Measurements from ENCODE around the gene UNC79.

UNC79 gene

GRCh38 chr14:93544212-93544611 is 113.5 kb downstream of the UNC79 start:
- Histone ChIP-seq H3K9ac (no peak overlapping the region), H3K36me3 (ENCODE audit: control insufficient read depth, insufficient read depth, low read length) (no peaks in the 10 kb centered on the region), H3K27ac (no peak overlapping the region), H3K27me3 (ENCODE audit: control insufficient read depth, insufficient read depth, low read length) (no peaks in the 10 kb centered on the region), H3K4me2 (ENCODE audit: low read length) (no peak overlapping the region), H3K79me2 (peaks cover 2% of the 10 kb centered on the region), H3K9me3 (ENCODE audit: control insufficient read depth, low read length) (no peaks in the 10 kb centered on the region), H2AFZ (no peak overlapping the region), H3K4me1 (peaks cover 16% of the 10 kb centered on the region), H3K4me3 (ENCODE audit: low read depth, low read length) (no peak overlapping the region)
- no peak for TF ChIP-seq CTCF (IDR thresholded peaks at IDR 0.05)

- no peak for TF ChIP-seq CTCF (IDR thresholded peaks at IDR 0.05)
- Histone ChIP-seq H3K9ac (no peak overlapping the region), H3K4me3 (ENCODE audit: low read depth, low read length) (no peak overlapping the region), H3K27me3 (ENCODE audit: control insufficient read depth, insufficient read depth, low read length) (no peaks in the 10 kb centered on the region), H3K36me3 (ENCODE audit: control insufficient read depth, insufficient read depth, low read length) (no peaks in the 10 kb centered on the region), H2AFZ (no peak overlapping the region), H3K79me2 (peaks cover 2% of the 10 kb centered on the region), H3K27ac (no peak overlapping the region), H3K4me2 (ENCODE audit: low read length) (peak overlapping the region; percentile 42), H3K4me1 (peaks cover 16% of the 10 kb centered on the region), H3K9me3 (ENCODE audit: control insufficient read depth, low read length) (no peaks in the 10 kb centered on the region)
Measured at GRCh38 chr14:93546642-93547041, 115.9 kb downstream of the UNC79 start.

- Histone ChIP-seq H3K27ac (no peak overlapping the region), H3K9me3 (ENCODE audit: control insufficient read depth, low read length) (no peaks in the 10 kb centered on the region)
Measured at GRCh38 chr14:93548102-93548843, 117.5 kb downstream of the UNC79 start.

GRCh38 chr14:93549595-93549994 is 118.9 kb downstream of the UNC79 start:
- Histone ChIP-seq H3K36me3 (ENCODE audit: control insufficient read depth, insufficient read depth, low read length) (no peaks in the 10 kb centered on the region), H3K4me2 (ENCODE audit: low read length) (no peak overlapping the region), H3K4me1 (peaks cover 16% of the 10 kb centered on the region), H3K9ac (no peak overlapping the region), H3K27me3 (ENCODE audit: control insufficient read depth, insufficient read depth, low read length) (no peaks in the 10 kb centered on the region), H3K4me3 (ENCODE audit: low read depth, low read length) (no peak overlapping the region), H2AFZ (no peak overlapping the region), H3K9me3 (ENCODE audit: control insufficient read depth, low read length) (no peaks in the 10 kb centered on the region), H3K79me2 (no peaks in the 10 kb centered on the region), H3K27ac (no peak overlapping the region)
- no peak for TF ChIP-seq CTCF (IDR thresholded peaks at IDR 0.05)

More at GRCh38 chr14:93548102-93548843, 117.5 kb downstream of the UNC79 start:
- H3K36me3 ChIP-seq (ENCODE audit: control insufficient read depth, insufficient read depth, low read length), result no peaks in the 10 kb centered on the region
- no peak overlapping the region for H3K9ac ChIP-seq
- no peak for TF ChIP-seq CTCF (IDR thresholded peaks at IDR 0.05)
- H3K4me3 ChIP-seq (ENCODE audit: low read depth, low read length), result no peak overlapping the region
- H3K4me2 ChIP-seq (ENCODE audit: low read length), result no peak overlapping the region
- H3K27me3 ChIP-seq (ENCODE audit: control insufficient read depth, insufficient read depth, low read length), result no peaks in the 10 kb centered on the region
- peaks cover 16% of the 10 kb centered on the region for H3K4me1 ChIP-seq
- peaks cover 2% of the 10 kb centered on the region for H3K79me2 ChIP-seq
- no peak overlapping the region for H2AFZ ChIP-seq

- Histone ChIP-seq H3K79me2 (no peaks in the 10 kb centered on the region), H3K4me1 (no peaks in the 10 kb centered on the region), H3K27ac (no peak overlapping the region), H2AFZ (no peak overlapping the region), H3K4me2 (ENCODE audit: low read length) (no peak overlapping the region), H3K36me3 (ENCODE audit: control insufficient read depth, insufficient read depth, low read length) (no peaks in the 10 kb centered on the region), H3K4me3 (ENCODE audit: low read depth, low read length) (no peak overlapping the region), H3K9ac (no peak overlapping the region), H3K27me3 (ENCODE audit: control insufficient read depth, insufficient read depth, low read length) (no peaks in the 10 kb centered on the region), H3K9me3 (ENCODE audit: control insufficient read depth, low read length) (no peaks in the 10 kb centered on the region)
- no peak for TF ChIP-seq CTCF (IDR thresholded peaks at IDR 0.05)
Measured at GRCh38 chr14:93564918-93565317, 134.2 kb downstream of the UNC79 start.
